Activated naive CD8-positive, alpha-beta T cell treated with anti-CD3 and anti-CD28 coated beads, Interleukin-2, amount 10 ng/mL, durations not matched to agents 7 days and 5 days (primary cell): ENCODE data around the gene CIB4. TPM values are rescaled to one million over a fixed set of nuclear protein-coding genes. Genes with fewer than 3 reads are reported as not detected.

Source experiments
- ATAC-seq: fragments of 150-1000 bp; cut with Tn5 transposase; one replicate; pipeline ENCODE4 v1.10.0; 2021; ENCODE audit warnings: low read depth, moderate library complexity
- POLR2A ChIA-PET: fragments of 350-600 bp; sonication (Branson Sonifier 250); formaldehyde crosslinking; loops from one replicate; lab custom pipeline; 2021; ENCODE audit warnings: antibody characterized with exemption; lab: Charles Lee
- DNase-seq: peaks from one replicate; pipeline ENCODE4 v3.0.0; 2021
- H3K27ac Mint-ChIP-seq: one replicate; pipeline ENCODE4 v1.8.0; 2022; ENCODE audit warnings: mild to moderate bottlenecking, mixed read lengths
- H3K27me3 Mint-ChIP-seq: one replicate; pipeline ENCODE4 v1.8.0; 2022; ENCODE audit warnings: mild to moderate bottlenecking, moderate library complexity, mixed read lengths
- H3K36me3 Mint-ChIP-seq: one replicate; pipeline ENCODE4 v1.8.0; 2021; ENCODE audit warnings: mild to moderate bottlenecking, mixed read lengths
- H3K4me1 Mint-ChIP-seq: one replicate; pipeline ENCODE4 v1.8.0; 2021; ENCODE audit warnings: mixed read lengths
- H3K4me3 Mint-ChIP-seq: one replicate; pipeline ENCODE4 v1.8.0; 2022; ENCODE audit warnings: mild to moderate bottlenecking, moderate library complexity, mixed read lengths
- H3K9me3 Mint-ChIP-seq: one replicate; pipeline ENCODE4 v1.8.0; 2021; ENCODE audit warnings: mixed read lengths
- total RNA-seq, 2 experiments: library from RNA; stranded (reverse); gene quantifications; one replicate each; pipeline ENCODE4 v1.2.3, GENCODE V29; 2021

The CIB4 gene
- total RNA-seq, 2 experiments from 2014 or later = not detected

- Mint-ChIP-seq H3K4me3 (no peak overlapping the region), H3K27ac (no peak overlapping the region), H3K27me3 (no peaks in the 10 kb centered on the region), H3K4me1 (no peaks in the 10 kb centered on the region), H3K9me3 (no peaks in the 10 kb centered on the region), H3K36me3 (no peaks in the 10 kb centered on the region)
- ATAC-seq (no peak), DNase-seq (no peak)
- POLR2A ChIA-PET = no interaction called here
Observed at GRCh38 chr2:26533661-26534060, 107.5 kb downstream of the CIB4 start.

GRCh38 chr2:26532301-26533250 is 108.6 kb downstream of the CIB4 start:
- Mint-ChIP-seq H3K9me3 (no peaks in the 10 kb centered on the region), H3K27ac (no peak overlapping the region), H3K27me3 (no peaks in the 10 kb centered on the region), H3K36me3 (no peaks in the 10 kb centered on the region), H3K4me1 (no peaks in the 10 kb centered on the region), H3K4me3 (no peak overlapping the region)
- DNase-seq = no peak
- no peak for ATAC-seq
- POLR2A ChIA-PET = no interaction called here

Other genes starting within 250 kb of the CIB4 start
- gene DRC1, start 239.4 kb downstream of the CIB4 start, total RNA-seq = not detected
- 10 to 100 TPM; 58.0 to 59.9 TPM for gene OTOF, start 163.2 kb downstream of the CIB4 start, total RNA-seq
- not detected for gene KCNK3, start 51.4 kb upstream of the CIB4 start, total RNA-seq
- 10 to 100 TPM; 19.5 to 19.7 TPM for gene SLC35F6, start 122.9 kb upstream of the CIB4 start, total RNA-seq
- 10 to 100 TPM; 30.5 to 34.4 TPM for gene CENPA, start 144.7 kb upstream of the CIB4 start, total RNA-seq
- not detected for gene DPYSL5, start 206.8 kb upstream of the CIB4 start, total RNA-seq